Activated T-cell treated with anti-CD3 and anti-CD28 coated beads for 48 hours (primary cell): ENCODE measurements around the gene VASN.
"Not testable (repeated sequence)": the region's sequence is repeated elsewhere in the genome, so short reads cannot be mapped to it uniquely, and the experiment has no call there.

Source experiments
- DNase-seq: peaks from one replicate; pipeline ENCODE4 v3.0.0-alpha.2; 2020; ENCODE audit warnings: low read depth

The VASN gene

DNA sequence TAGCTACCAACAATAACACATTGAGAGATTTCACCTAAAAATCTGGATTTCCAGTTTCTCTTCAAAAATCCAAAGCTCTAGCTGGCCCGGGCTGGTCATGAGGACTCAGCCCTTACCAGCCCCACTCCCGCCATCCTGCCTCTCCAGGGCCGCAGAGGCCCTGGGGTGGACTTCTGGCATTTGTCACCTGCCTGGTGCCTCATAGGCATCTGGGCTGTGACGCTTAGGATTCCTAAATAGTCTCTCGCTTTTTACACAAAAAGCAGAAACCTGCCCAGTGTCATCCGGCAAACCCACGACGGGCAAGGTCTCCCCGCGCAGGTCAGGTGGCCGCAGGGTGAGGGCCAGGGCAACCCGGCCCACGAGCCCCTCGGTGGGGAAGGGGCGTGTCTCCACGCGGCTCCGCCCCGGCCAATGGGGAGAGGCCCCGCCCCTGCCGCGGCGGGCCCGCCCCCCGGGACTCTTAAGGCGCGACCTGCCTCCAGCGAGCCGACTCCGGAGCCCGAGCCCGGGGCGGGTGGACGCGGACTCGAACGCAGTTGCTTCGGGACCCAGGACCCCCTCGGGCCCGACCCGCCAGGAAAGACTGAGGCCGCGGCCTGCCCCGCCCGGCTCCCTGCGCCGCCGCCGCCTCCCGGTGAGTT, at the start of gene VASN:
Gene VASN (plus strand): TSS at position 492 of the 644 bp plus-strand sequence. CDS start 9,030 bp downstream, outside the sequence.
- peak; percentile 74 for DNase-seq

- DNase-seq, result no peak
Observed at GRCh38 chr16:4322121-4323052, 49.3 kb upstream of the VASN start.

- DNase-seq, result no peak
Observed at GRCh38 chr16:4323071-4323844, 48.4 kb upstream of the VASN start.

DNA sequence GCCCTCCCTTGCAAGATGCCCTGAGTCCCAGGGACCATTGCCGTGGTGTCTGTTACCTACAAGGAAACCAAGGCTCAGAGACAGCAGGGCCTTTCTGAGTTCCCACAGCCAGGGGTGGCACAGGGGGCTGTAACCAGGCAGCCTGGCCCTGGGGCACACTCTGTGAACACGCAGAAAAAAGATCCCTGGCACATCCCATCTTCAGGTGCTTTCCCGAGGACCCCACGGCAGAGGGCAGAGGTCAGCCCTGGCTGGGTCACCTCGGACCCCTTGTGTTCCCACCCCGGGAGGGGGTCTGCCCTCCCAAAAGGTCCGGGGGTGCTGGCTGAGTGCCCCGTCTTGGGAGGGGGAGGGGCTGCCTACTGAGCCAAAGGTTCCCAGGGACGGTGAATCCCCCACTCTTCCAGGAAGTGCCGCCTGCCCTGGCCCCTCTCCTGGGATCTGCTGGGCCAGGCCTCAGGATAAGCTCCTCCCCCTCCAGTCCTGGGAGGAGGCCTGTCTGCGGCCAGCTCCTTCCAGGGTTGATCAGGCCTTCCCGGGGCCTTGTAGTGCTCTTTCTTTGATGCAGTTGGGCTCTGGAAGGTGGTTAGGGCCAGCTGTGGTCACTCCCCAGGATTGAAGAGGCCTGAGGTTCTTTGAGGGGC, 47.7 kb upstream of the VASN start:
- no peak for DNase-seq

DNA sequence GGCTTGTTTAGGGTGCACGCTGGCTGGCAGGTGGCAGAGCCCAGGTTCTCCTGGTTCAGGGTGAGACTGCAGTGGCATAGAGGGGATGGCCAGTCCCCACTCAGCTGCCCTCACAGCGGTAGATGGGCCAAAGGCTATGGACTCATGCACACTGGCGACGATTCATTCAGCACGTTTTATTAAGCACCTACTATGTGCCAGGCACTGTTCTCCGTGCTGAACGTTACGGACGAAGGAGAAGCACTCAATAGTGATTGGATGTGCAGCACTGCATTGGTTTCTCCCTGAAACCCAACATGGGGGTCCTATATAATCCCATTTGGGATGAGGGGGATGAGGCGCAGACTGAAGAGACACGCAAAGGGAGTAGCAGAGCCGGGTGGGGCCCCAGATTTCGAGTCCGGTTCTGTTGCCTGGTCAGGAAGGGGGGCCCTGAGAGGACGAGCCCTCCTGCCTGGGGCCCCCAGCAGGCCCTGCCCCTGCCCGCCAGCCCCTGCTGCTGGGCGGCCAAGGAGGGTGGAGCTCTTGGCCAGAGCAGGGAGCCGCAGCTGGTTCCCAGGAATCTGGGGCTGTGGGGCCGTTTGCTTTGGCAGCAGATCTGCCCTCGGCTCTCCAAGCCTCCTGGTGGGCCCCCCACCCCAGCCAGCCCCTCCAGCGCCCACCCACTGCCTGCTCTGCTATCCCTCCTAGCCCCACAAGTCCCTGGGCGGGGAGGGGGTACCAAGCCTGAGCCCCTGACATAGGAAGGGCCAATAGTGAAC, 47.0 kb upstream of the VASN start:
- no peak for DNase-seq

- no peak for DNase-seq
Observed at GRCh38 chr16:4325253-4325758, 46.3 kb upstream of the VASN start.

GRCh38 chr16:4327386-4328045, 44.1 kb upstream of the VASN start:
- DNase-seq, result no peak

- peak; percentile 56 for DNase-seq
Observed at GRCh38 chr16:4328046-4328781, 43.4 kb upstream of the VASN start.

DNA sequence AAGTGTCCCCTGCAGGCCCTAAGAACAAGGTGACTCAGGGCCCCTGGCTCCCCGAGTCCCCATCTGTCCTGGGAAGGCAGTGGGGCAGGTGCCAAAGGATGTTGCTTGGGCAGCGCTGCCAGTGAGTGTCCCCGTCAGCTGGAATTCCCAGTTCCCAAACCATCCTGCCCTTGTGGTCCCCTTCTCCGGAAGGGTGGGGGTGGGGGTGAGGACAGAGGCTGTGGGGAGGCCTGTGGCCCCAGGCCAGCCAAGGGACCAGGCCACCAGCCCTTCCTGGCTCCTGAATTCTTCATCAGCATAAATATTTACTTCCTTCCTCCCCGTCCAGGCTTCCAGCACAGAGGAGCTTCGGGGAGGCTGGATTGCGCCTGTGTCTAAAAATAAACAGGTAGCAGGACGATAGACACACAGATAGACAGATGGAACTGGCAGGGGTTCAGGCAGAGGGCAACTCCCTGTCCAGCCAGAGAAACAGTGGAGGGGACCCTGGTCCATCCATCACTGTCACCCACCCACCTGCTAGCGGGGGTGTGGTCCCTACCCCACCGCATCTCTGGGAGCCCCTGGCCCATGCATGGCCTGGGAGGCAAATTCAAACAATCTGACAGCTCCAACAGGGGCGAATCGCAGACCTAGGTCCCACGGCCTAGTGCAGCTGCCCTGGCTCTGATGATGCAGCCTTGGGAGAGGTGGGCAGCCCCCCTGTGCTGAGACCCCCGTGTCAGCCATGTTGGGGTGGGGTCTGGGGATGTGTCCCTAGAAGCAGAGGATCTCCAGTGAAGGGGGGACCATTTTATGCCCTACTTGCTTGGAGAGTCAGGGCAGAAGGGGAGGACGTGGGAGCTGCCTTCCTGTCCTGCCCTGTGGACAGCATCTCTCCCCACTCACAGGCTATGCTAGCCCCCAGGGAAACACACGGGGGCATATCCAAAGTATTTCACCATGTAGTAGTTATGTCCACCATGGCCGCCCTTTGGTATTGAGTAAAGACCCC, 42.6 kb upstream of the VASN start:
- no peak for DNase-seq

DNA sequence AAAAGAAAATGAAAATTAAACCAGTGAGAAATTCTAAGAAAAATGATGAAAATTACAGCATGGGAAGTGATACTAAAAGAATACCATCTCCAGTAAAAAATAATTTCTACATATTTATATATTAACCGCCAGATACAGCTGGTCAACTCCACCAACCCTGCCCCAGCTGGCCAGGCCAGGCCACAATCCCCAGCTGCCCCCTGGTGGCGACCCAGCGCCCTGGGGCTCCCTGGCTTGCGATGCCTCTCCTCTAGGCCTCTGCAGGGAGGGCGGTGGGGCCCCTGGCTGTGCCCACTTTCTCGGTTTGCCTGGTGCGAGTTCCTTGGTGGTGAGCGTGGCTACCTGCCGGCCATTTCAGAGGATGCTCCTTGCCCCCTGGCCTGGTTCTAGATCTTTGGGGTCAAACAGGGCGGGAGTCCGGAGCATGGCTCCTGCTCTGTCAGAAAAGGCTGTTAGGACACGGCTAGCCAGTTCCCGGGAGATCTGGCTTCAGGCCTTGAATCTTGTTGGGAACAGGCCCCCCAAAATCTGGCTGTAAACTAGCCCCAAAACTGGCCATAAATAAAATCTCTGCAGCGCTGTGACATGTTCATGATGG, 41.3 kb upstream of the VASN start:
- peak; percentile 65 for DNase-seq

DNA sequence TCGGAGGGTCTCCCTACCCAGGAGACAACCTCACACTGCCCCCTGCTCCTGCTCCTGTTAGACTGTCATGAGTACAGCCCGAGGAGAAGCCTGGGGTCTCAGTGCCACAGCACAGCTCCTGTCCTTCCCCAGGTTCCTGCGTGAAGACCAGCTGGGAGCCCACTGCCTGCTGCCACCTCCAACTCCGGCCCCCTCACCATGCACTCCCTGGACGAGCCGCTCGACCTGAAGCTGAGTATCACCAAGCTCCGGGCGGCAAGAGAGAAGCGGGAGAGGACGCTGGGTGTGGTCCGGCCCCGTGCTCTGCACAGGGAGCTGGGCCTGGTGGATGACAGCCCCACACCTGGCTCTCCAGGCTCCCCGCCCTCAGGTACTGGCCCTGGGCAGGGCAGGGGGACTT, 39.6 kb upstream of the VASN start:
- DNase-seq, result no peak

DNA sequence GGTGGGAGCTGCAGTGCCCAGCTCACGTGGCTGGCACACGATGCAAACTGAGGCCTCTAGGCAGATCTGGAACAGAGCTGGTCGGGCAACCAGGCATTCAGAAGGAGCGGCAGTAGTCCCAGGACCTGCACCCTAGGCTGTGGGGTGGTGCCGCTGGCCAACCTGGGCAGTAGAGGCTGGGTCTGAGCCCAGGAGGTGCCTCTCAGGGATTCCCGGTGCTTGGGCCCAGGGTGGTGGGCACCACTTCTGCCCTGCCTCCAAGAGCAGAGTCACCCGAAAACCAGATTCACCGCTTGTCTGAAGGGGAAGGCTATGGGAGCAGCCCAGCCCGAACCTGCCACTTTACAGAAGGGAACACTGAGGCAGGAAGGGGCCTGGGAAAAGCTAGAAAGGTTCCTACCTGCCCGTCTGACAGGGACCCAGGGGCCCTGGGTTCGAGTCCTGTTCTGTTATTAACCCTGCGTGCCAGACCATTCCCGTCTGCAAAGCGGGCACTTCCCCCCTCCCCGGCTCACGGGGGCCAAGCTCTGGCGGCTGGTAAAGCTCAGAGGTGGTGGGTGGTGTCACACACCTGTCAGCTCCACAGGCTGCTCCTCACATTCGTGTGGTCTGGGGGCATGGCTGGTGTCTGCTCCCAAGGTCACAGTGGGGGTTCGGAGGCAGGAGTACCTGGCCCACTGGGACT, 38.9 kb upstream of the VASN start:
- no peak for DNase-seq

DNA sequence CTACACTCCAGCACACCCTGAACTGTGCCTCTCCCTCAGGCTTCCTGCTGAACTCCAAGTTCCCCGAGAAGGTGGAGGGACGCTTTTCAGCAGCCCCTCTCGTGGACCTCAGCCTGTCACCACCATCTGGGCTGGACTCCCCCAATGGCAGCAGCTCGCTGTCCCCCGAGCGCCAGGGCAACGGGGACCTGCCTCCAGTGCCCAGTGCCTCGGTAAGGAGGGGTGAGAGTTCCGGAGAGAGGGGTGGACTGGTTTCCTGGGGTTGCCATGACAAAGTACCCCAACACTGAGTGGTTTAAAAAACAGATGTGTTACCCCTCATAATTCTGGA, 38.4 kb upstream of the VASN start:
- DNase-seq, result no peak

DNA sequence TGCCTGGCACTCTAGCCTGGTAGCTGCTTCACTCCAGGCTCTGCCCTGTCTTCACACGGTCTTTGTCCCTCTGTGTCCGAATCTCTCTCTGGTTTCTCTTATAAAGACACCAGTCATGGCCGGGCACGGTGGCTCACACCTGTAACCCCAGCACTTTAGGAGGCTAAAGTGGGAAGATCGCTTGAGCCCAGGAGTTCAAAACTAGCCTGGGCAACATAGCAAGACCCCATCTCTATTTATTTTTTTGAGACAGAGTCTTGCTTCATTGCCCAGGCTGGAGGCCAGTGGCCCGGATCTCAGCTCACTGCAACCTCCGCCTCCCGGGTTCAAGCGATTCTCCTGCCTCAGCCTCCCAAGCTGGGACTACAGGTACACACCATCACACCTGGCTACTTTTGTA, 37.9 kb upstream of the VASN start:
- not testable (repeated sequence) for DNase-seq

- no peak for DNase-seq
Observed at GRCh38 chr16:4334724-4335495, 36.7 kb upstream of the VASN start.

DNA sequence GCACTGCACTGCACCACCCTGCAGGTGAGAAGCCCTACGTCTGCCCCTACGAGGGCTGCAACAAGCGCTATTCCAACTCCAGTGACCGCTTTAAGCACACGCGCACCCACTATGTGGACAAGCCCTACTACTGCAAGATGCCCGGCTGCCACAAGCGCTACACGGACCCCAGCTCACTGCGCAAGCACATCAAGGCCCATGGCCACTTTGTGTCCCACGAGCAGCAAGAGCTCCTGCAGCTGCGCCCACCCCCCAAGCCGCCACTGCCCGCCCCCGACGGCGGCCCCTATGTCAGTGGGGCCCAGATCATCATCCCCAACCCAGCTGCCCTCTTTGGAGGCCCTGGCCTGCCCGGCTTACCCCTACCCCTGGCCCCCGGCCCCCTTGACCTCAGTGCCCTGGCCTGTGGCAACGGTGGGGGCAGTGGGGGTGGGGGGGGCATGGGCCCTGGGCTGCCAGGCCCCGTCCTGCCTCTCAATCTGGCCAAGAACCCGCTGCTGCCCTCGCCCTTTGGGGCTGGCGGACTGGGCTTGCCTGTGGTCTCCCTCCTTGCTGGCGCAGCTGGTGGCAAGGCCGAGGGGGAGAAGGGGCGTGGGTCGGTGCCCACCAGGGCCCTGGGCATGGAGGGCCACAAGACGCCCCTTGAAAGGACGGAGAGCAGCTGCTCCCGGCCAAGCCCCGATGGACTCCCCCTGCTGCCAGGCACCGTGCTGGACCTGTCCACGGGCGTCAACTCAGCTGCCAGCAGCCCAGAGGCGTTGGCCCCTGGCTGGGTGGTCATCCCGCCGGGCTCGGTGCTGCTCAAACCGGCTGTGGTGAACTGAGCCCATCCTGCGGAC, 34.7 kb upstream of the VASN start:
- no peak for DNase-seq
